GM18858 (cell line): ENCODE results near the gene TM9SF4.
"Not testable (repeated sequence)": the region's sequence is repeated elsewhere in the genome, so short reads cannot be mapped to it uniquely, and the experiment has no call there.

Experiments used
- ATAC-seq: cut with Tn5 transposase; IDR thresholded peaks from one replicate; pipeline ENCODE4 v1.9.1; 2021; ENCODE audit not compliant: unreplicated experiment

The TM9SF4 gene

DNA sequence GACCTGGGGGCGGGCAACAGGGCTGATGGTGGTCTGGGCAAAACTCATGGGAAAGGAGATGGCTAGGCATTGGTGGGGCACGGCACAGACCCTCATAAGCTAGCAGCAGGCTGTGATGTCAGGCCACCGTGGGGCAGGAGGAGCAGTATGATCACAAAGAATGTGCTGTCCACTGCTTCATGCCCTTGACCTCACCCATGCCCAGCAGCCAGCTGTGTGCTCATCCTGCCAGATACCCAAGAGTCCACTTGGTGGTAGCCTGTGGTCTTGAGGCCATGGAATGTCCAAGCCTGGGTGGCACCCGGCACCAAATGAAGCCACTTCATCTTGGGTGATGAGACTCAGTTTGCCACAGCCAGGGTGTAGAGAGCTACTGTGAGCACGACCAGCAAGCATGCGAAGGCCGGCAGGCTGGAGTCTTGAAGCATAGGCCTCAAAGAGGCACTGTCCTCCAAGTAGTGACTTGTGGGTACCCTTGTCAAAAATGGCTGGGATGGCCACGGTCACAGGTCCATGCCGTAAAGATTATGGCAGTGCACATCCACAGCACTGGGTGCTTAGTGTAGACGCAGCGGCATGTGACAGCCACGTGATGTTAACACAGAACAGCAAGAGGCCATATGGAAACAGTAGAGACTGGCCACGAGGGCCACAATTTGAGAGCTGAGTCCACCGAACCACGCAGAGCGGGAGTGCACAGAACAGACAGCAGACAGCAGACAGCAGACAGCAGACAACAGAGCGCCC lies 79.0 kb downstream of the TM9SF4 start:
- ATAC-seq: no peak

DNA sequence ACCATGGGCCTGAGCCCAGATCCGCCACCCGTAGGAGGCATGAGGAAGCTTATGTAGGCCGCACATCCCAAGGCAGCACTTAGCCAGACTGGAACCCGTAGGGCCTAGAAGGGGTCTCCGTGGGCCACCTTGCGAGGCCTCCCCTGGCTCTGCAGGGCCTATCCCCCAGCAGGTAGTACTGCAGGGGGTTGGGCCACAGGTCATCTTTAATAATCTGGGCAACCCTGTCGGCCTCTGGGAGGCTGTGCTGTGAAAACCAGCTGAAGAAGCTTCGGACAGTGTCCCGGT lies 79.6 kb downstream of the TM9SF4 start:
- ATAC-seq: no peak

- ATAC-seq: no peak
These were observed 80.4 kb downstream of the TM9SF4 start for GRCh38 chr20:32189691-32190615.

DNA sequence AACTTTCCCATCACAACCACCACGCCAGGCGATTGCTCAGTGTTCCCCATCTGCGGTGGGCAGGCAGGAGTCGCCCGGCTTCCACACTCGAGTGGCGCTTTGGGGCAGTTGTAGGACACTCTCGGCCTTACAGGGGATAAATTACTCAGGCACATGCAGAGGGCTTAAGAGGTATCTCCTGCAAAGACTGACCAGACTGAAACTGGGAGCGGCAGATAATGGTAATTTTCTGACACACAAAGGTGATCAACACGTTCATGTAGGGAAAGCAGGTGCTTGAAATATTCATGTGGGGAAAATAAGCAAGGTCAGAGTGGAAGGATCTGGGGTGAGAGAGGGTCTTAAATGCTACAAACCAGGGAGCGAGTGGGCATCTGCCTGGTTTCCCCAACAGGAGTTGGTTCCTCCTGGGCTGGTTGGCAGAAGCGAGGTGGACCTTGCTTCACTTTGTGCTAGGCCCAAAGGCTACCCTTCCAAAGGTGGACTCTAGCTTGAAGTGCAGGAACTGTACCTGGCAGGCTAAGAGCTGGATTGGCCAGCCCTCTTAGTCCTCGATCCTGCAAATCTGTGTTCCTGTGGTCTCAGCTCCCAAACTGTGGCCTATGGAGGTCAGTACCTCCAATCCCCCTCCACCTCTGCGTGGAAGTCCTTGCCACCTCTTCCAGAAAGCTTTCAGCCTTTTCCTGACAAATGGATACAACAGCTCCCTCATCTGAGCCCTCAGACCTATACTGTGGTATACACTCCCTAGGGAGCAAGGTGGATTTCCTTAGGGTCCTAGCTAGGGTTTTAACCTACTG lies 81.3 kb downstream of the TM9SF4 start:
- no peak for ATAC-seq

- ATAC-seq: no peak
These were observed 81.9 kb downstream of the TM9SF4 start for GRCh38 chr20:32191422-32191821.

GRCh38 chr20:32191873-32192272 lies 82.4 kb downstream of the TM9SF4 start:
- ATAC-seq: no peak

- no peak for ATAC-seq
These were observed 83.2 kb downstream of the TM9SF4 start for GRCh38 chr20:32192698-32193097.

DNA sequence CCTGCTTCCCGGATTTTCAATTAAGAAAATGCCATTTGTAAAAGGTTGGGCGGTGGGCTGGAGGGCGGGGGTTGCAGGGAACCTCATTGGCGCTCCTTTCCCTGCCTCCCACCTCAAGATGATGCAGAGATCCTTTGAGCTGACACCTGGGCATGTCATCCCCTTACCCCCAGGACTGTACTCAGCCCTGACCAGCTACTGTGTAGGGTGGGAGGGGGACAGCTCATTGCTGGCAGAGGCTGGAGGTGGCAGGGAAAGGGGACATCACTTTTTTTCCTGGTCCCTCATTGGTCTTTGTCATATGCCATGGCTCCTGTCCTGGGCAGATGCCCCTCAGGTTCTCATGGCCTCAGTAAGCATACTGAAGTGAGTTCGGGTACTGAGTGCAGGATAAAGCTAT lies 83.8 kb downstream of the TM9SF4 start:
- ATAC-seq: not testable (repeated sequence)

GRCh38 chr20:32193996-32194395 lies 84.5 kb downstream of the TM9SF4 start:
- no peak for ATAC-seq

GRCh38 chr20:32195581-32195980 lies 86.1 kb downstream of the TM9SF4 start:
- ATAC-seq: no peak

DNA sequence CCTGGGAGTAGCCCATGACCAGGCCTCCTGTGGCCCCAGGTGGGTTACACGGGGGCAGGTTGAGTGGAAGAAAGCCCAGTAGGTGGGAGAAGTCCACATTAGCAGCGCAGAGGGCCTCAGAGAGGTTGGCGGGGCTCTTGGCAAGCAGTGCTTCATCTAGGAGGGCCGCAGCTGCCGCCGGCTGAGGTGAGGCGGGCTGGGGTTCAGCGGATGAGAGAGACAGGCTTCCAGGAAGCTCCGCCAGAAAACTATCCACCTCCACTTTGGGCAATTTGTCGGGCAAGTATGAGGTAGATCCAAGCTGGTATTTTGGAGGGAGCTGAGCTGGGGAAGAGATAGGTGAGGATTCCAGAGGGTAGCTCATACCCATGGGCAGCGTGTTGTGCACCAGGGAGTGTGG lies 87.1 kb downstream of the TM9SF4 start:
- not testable (repeated sequence) for ATAC-seq

DNA sequence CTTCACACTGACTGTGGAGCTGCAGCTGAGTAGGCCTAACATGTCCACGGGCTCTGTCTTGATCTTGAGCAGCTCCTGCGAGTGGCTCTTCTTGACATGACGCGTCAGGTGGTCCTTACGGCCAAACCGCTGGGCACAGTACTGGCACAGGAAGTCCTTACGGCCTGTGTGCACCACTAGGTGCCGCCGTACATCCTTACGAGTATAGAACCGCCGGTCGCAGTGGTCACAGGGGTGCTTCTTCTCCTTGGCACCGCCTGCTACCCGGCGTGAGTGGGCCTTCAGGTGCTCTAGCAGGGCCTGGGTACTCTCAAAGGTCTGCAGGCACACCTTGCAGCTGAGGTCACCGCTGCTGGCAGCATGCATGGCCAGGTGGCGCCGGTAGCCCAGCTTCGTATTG lies 87.6 kb downstream of the TM9SF4 start:
- ATAC-seq: not testable (repeated sequence)

- ATAC-seq: no peak
These were observed 89.5 kb downstream of the TM9SF4 start for GRCh38 chr20:32199006-32199405.

DNA sequence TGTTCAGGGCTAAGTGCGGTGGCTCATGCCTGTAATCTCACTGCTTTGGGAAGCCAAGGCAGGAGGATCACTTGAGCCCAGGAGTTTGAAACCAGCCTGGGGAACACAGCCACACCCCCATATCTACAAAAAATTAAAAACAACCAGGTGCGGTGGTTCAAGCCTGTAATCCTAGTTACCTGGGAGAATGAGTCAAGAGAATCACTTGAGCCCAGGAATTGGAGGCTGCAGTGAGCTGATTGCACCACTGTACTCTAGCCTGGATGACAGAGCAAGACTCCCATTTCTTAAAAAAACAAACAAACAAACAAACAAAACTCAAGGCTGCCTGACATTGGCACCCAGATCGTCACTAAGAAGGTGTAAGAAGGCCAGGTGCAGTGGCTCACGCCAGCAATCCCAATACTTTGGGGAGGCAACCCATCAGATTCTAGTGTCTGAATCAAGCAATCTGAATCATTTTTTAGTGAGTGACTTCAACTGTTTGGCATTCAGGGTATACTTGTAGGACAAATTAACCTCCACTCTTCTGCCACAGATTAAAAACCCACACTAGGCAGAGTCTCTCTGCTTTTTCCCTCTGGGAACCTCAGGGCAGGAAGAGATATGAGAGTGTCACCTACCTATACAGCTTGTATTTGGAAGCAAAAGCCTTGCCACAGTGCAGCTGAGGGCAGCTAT lies 91.9 kb downstream of the TM9SF4 start:
- ATAC-seq: no peak

GRCh38 chr20:32201977-32202363 lies 92.5 kb downstream of the TM9SF4 start:
- ATAC-seq: no peak

DNA sequence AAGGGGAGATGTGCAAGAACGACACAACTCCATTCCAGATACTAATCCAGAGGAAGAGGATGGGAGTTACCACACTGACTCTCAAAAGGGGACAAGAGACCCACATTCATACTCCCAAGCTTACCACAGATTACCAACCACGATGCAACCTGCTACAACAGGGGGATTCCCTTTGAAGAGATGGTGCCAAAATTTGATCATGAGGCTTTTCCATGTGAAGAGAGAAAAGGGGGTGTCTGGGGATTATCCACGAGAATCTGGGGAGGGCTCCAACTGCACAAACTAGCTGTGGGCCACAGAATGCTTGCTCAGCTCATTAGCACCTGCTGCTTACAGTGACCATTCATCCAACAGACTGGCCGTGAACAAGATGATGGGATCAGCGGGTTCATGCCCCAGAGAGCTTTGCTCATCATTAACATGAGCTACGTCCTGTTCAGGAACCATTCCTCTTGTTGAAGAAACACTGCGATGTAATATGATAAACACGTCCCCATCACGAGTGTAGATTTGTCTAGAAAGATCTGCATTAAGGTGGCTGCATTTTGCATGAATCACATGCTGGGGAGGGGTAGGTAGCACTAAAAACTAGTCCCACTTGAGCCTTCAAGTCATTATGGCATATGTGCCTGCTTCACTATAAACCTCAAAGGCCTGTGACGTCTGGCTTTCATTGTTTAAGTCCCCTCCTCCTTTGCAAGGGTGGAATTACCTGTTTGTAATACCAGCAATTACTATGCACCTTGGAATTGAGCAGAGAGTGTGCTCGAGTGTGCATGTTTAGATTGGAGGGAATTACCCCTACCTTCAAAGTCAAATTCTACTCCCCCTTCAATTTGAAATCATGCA lies 94.1 kb downstream of the TM9SF4 start:
- ATAC-seq: no peak

DNA sequence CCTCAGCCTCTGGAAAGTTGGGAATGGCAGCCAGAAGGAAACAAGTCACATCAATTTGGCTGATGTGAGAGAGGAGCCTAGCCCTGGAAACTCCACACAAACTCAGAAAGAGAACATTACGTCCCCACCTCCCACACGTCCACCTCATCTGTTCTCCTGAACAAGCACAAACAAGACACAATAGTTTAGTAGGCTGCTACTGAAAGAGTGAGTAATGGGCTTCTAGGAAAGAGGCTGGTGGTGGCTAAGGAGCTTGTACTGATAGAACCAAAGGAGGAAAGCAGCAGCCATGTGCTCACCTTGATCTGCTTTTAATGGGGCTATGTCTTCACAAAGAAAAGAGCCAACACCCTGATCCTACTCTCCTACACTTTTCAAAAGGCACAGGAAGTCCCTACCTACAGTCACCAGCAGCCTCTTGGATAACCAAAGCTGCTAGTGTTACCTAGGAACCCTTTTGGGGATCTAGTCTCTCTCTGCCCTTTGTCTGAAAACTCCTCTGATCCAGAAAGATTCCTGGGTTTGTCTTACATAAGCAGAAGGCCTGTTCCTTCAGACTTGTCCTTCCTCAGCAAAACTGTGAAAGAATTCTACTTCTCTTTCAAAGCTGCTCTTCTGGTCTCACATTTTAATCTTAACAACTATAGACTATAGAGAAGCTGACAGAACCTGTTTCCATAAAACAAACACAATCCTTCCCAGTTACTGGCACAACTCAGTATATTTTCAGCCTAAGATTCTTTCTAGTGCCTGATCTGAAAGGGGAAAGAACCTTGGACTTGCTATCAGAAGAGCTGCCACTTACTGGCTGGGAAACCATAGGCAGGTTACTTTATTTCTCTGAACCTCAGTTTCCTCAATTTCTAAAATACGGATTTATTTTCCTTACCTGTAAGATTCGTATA lies 94.9 kb downstream of the TM9SF4 start:
- no peak for ATAC-seq

DNA sequence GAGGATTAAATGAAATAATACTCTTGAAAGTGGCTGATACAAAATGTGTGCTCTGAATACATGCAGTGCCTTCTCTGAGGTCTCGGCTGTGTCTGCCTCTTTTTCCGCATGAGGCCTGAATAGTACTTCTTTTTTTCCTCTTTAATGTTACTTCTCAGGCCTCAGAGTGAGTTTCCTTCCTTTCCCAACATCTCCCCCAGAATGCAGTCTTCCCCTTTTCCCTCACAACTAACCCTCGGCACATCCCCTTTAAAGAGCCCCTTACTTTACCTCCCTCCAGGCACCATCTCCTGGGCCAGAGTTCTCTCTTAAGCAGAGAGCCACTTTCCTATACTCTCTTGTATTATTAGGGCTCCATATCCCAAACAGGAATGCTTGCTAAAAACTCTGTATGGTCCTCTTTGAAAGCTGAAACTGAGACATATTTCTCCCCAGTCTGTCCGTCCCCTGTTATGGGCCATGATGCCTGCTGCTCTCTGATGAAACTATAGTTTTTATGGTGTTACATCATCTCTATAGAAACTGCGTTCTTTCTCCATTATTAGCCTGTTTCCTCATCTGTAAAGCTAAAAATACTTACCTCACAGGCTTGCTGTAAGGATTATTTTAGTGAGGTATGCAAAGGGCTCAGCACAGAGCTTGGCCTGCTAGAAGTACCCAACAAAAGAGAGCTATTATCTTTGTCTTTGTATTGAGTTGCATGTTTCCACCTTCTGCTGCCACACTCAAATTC lies 95.8 kb downstream of the TM9SF4 start:
- no peak for ATAC-seq
